Epithelial cell of proximal tubule (primary cell): ENCODE data around the gene LRRN3. TPM values are rescaled to one million over a fixed set of nuclear protein-coding genes. Genes with fewer than 3 reads are reported as not detected.

Experiments
- DNase-seq: peaks from one replicate; pipeline ENCODE4 v3.0.0-alpha.2; 2011; ENCODE audit warnings: low read depth
- H3K4me3 ChIP-seq: 2 replicates; pipeline ENCODE4 v1.5.1; 2011; ENCODE audit warnings: low read depth, mild to moderate bottlenecking, low read length
- CTCF ChIP-seq: conservative IDR thresholded peaks from 2 replicates; pipeline ENCODE4 v1.5.1; 2012; ENCODE audit warnings: low read depth, mild to moderate bottlenecking, low read length
- total RNA-seq: library from RNA; depleted of rRNA; stranded (reverse); fragments of >200 nt; gene quantifications from 2 replicates; pipeline ENCODE4 v1.2.3, GENCODE V29; 2015

The LRRN3 gene
- total RNA-seq, 1 donor from 2014 or later, result not detected

- no peak for DNase-seq
- H3K4me3 ChIP-seq, result no peak overlapping the region
- no peak for TF ChIP-seq CTCF
These were observed 40.0 kb upstream of the LRRN3 start for GRCh38 chr7:111050875-111051416.

GRCh38 chr7:111051832-111052231, 39.1 kb upstream of the LRRN3 start:
- H3K4me3 ChIP-seq, result no peak overlapping the region
- no peak for DNase-seq
- no peak for TF ChIP-seq CTCF

GRCh38 chr7:111053035-111053434, 37.9 kb upstream of the LRRN3 start:
- DNase-seq, result no peak
- H3K4me3 ChIP-seq, result no peak overlapping the region
- TF ChIP-seq CTCF, result no peak

GRCh38 chr7:111056371-111056770, 34.6 kb upstream of the LRRN3 start:
- TF ChIP-seq CTCF, result no peak
- DNase-seq, result no peak
- no peak overlapping the region for H3K4me3 ChIP-seq

GRCh38 chr7:111057066-111057465, 33.9 kb upstream of the LRRN3 start:
- no peak for DNase-seq
- no peak overlapping the region for H3K4me3 ChIP-seq
- TF ChIP-seq CTCF, result no peak

GRCh38 chr7:111059833-111060232, 31.1 kb upstream of the LRRN3 start:
- DNase-seq, result no peak
- no peak for TF ChIP-seq CTCF
- H3K4me3 ChIP-seq, result no peak overlapping the region

GRCh38 chr7:111063166-111063565, 27.8 kb upstream of the LRRN3 start:
- DNase-seq, result no peak
- no peak for TF ChIP-seq CTCF
- H3K4me3 ChIP-seq, result no peak overlapping the region
